Aorta (tissue), 5 donors: Measurements from ENCODE around the gene MSI2. TPM values are rescaled to one million over a fixed set of nuclear protein-coding genes. Genes with fewer than 3 reads are reported as not detected.

ENCODE experiments used
- ATAC-seq: fragments of 200-7000 bp; cut with Tn5 transposase; one replicate; pipeline ENCODE4 v1.9.1; 2022; ENCODE audit warnings: moderate library complexity; ENCODE audit not compliant: low FRiP score
- DNase-seq, 2 donors: peaks; one replicate each; pipeline ENCODE4 v3.0.0-alpha.2; 2020
- H3K27ac ChIP-seq, 2 donors: one replicate each; pipeline ENCODE4 v1.5.1; 2013; ENCODE audit warnings: low read length in 2 of 2, mild to moderate bottlenecking in 2 of 2, moderate library complexity in 2 of 2, control low read depth in 1 of 2, inconsistent platforms in 1 of 2, low read depth in 1 of 2
- H3K27me3 ChIP-seq, 2 donors: one replicate each; pipeline ENCODE4 v1.6.1; 2013; ENCODE audit warnings: control low read depth in 1 of 2, low read length in 1 of 2, mild to moderate bottlenecking in 1 of 2, moderate library complexity in 1 of 2; ENCODE audit not compliant: insufficient read depth in 2 of 2, control insufficient read depth in 1 of 2
- H3K36me3 ChIP-seq, 2 donors: one replicate each; pipeline ENCODE4 v1.6.1; 2013; ENCODE audit warnings: control low read depth in 1 of 2, low read length in 1 of 2, mild to moderate bottlenecking in 1 of 2; ENCODE audit not compliant: insufficient read depth in 2 of 2, control insufficient read depth in 1 of 2
- H3K4me1 ChIP-seq, 2 donors: one replicate each; pipeline ENCODE4 v1.6.1; 2013; ENCODE audit warnings: low read length in 2 of 2, control low read depth in 1 of 2, mild to moderate bottlenecking in 1 of 2, moderate library complexity in 1 of 2; ENCODE audit not compliant: insufficient read depth in 2 of 2, control insufficient read depth in 1 of 2
- H3K4me3 ChIP-seq, 2 donors: one replicate each; pipeline ENCODE4 v1.5.1; 2013; ENCODE audit warnings: low read length in 2 of 2, control low read depth in 1 of 2, mild to moderate bottlenecking in 1 of 2
- H3K9me3 ChIP-seq: one replicate; pipeline ENCODE4 v1.6.1; 2013; ENCODE audit warnings: mild to moderate bottlenecking, low read length; ENCODE audit not compliant: control insufficient read depth
- WGBS, 2 donors: extraction: QIAGEN DNeasy Blood & Tissue Kit; methylation state at CpG; one replicate each; pipeline ENCODE4 v1.1.7; 2013; 5-methylcytosine and 5-hydroxymethylcytosine counted together
- intact Hi-C, 2 donors: fragments of 100-400 bp; cut with DNase I; formaldehyde crosslinking; loops; one replicate each; pipeline versions ENCODE4 v1.14.2 to v1.15.0; 2022
- polyA plus RNA-seq, 2 donors: library from polyadenylated mRNA; stranded (reverse); fragments of 200-250 nt; gene quantifications; one replicate each; pipeline ENCODE4 v1.2.3, GENCODE V29; 2013
- total RNA-seq, 2 donors: library from RNA; stranded (reverse); fragmentation: NEBNext Ultra II Directional; extraction: Animal tissue kit (Norgen Biotek cat#: 25700); gene quantifications; one replicate each; pipeline ENCODE4 v1.2.1, GENCODE V29; 2021
- donor health status: healthy with polysubstance abuse.
- donor health status: Bipolar disorder and iron deficiency.
- donor health status: DM: no; HTN: no; CAD: no.
- donor health status: DM: no; HTN: no; CAD: no.
- donor health status: DM: yes; HTN: yes; CAD: no.

The MSI2 gene
- total and polyA plus RNA-seq, 4 donors, result 9.3 to 48.2 (median 29.1) TPM

DNA sequence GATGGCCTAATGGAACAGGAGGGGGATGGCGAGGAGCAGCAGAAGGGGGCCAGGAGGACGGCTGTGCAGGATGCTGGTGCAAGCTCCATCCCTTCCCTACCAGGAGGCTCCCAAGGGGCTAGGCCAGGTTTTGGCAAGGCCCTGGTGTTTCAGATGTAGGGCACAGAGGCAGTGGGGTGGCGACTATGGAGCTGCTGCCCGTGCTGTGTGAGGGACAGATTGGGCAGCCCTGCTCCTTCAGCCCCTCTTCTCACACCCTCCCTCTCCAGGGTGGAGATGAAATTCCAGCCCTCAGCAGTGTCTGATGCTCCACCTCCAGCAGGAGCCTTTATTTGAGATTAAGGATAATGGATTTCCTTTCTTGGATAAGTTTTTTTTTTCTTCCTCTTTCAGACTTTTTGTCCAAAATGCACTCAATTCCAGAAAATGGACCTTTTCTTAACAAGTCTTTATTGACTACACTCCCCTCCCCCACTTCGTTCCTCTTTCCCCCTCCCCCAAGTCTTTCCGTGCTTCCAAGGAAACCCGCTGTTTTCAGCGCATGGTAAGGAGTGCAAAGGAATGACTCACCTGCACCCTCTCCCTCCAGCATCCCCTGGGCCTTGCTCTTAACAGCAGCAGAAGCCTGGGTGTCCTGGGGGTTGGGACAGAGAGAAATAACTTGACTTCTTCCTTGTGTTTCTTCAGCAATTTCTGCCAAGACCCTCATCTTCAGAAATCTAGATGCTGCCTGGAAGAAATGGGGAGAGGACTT, 393.6 kb downstream of the MSI2 start:
- H3K36me3 ChIP-seq, result no peaks in the 10 kb centered on the region
- no peak overlapping the region for H3K4me3 ChIP-seq
- H3K9me3 ChIP-seq, result no peaks in the 10 kb centered on the region
- no peaks in the 10 kb centered on the region for H3K4me1 ChIP-seq
- DNase-seq (no peak), ATAC-seq (no peak)
- H3K27ac ChIP-seq, result no peak overlapping the region
- H3K27me3 ChIP-seq, result no peaks in the 10 kb centered on the region
- WGBS, 2 donors, result 85% methylated on average over 8 of the region's 8 CpGs
- intact Hi-C loops, result no loop called here

DNA sequence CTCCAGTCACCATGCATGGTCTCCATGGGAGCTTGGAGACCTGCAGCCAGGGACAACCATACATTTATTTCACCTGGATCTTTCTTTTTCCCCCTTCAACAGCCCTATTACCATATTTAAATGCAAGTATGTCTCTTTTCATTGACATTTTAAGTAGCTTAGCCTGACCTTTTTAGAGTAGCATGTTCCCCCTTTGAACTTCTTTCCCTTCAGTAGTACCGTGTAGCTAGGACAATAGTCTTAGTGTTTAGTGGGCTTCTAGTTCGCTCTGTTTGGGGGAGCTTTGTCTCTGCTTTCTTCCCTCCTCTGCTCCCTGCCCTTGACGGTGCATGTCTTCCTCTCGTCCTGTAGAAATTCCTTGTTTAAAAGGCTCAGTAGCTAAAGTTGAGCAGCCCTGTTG, 394.2 kb downstream of the MSI2 start:
- Histone ChIP-seq H3K27me3 (no peaks in the 10 kb centered on the region), H3K9me3 (no peaks in the 10 kb centered on the region), H3K27ac (no peak overlapping the region), H3K4me3 (no peak overlapping the region), H3K36me3 (no peaks in the 10 kb centered on the region), H3K4me1 (no peaks in the 10 kb centered on the region)
- intact Hi-C loops, result no loop called here
- DNase-seq (no peak), ATAC-seq (no peak)
- 91 to 92% methylated on average over 4 of the region's 4 CpGs for WGBS, 2 donors

DNA sequence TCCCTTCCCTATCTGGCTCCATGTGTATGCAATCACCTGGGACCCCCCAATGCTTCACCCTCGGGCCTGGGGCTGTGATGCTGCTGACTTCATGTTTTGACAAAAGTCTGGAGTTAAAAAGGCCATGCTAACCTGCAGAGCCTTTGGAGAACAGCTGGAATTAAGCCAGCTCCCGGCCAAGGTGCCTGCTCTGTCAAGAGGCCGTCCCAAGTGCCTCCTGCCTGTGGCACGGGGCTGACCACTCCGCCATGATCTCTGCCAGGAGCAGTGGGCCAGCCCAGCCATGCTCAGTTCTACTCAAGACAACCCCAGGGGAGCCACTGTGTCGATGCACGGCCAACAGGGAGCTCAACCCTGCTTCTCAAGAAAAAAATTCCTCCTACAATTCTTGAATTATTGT, 395.1 kb downstream of the MSI2 start:
- WGBS, 2 donors, result 86 to 87% methylated on average over 7 of the region's 7 CpGs
- DNase-seq, result no peak
- no peak for ATAC-seq
- intact Hi-C loops, result no loop called here
- H3K27me3 ChIP-seq, result no peaks in the 10 kb centered on the region
- H3K27ac ChIP-seq, result no peak overlapping the region
- no peaks in the 10 kb centered on the region for H3K9me3 ChIP-seq
- no peak overlapping the region for H3K4me3 ChIP-seq
- no peaks in the 10 kb centered on the region for H3K4me1 ChIP-seq
- no peaks in the 10 kb centered on the region for H3K36me3 ChIP-seq

DNA sequence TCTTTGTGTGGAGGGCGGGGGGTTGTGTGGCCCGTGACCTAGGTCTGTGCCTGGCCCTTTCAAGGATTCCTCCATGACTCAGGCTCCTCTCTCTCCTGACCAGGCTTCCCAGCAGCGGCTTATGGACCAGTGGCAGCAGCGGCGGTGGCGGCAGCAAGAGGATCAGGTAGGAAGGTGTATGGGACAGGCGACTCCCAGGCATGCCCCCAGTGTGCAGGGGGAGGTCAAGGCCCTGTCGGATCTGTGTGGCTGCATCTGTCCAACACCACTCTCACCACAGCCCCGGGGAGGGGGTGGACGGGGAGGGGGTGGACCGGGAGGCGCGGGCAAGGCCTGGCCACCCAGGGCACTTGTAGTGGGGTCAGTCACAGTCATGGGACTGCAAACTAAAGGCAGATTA, 395.7 kb downstream of the MSI2 start:
- DNase-seq (no peak), ATAC-seq (no peak)
- intact Hi-C loops, result no loop called here
- Histone ChIP-seq H3K4me1 (no peaks in the 10 kb centered on the region), H3K36me3 (no peaks in the 10 kb centered on the region), H3K4me3 (no peak overlapping the region), H3K9me3 (no peaks in the 10 kb centered on the region), H3K27ac (no peak overlapping the region), H3K27me3 (no peaks in the 10 kb centered on the region)
- WGBS, 2 donors, result 96 to 97% methylated on average over 8 to 13 of the region's 13 CpGs

DNA sequence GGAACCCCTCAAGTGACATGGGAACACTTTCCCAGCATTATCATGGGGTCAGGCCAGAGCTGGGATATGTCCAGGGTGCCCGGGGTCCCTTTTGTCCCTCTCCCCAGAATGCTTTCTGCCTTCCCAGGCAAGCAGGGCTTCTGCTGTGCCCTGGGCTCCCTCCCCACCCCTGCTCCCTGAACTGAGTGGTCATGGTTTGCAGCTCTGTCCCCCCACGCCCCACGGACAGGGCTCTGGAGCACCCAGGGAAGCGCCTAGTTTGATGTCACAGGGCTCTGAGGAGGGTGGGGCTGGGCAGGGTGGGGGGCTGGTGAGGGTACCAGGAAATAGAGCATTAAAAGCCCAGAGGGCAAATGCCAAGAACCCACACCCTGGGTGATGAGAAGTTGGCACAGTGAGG, 396.5 kb downstream of the MSI2 start:
- intact Hi-C loops, result no loop called here

DNA sequence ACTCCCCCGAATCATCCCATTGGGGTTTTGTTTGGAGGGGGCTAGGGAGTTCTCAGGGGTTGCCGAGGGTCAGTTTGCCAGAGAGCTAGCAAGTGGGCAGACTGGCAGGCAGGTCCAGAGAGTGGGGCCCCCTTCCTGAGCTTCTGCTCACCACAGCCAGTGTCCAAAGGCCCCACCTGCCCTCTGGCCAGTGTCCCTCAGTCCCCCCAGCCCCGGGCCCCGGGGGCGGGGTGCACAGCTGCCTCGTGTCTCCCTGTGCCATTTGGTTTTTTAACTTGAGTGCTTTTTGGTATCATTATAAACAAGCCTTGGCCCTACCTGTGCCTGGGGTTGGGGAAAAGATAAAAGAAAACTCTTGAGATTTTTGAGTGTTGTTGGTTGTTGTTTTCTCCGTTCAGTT, 397.0 kb downstream of the MSI2 start:
- no peak overlapping the region for H3K27ac ChIP-seq
- no peaks in the 10 kb centered on the region for H3K27me3 ChIP-seq
- ATAC-seq, result no peak
- DNase-seq, result no peak
- no peaks in the 10 kb centered on the region for H3K4me1 ChIP-seq
- no peaks in the 10 kb centered on the region for H3K36me3 ChIP-seq
- H3K4me3 ChIP-seq, result no peak overlapping the region
- WGBS, 2 donors, result 77 to 79% methylated on average over 7 of the region's 7 CpGs
- no peaks in the 10 kb centered on the region for H3K9me3 ChIP-seq
- intact Hi-C loops, result no loop called here

More for the DNA sequence above, 396.5 kb downstream of the MSI2 start:
- DNase-seq, result no peak
- Histone ChIP-seq H3K27ac (no peak overlapping the region), H3K9me3 (no peaks in the 10 kb centered on the region), H3K27me3 (no peaks in the 10 kb centered on the region), H3K4me3 (no peak overlapping the region), H3K4me1 (no peaks in the 10 kb centered on the region), H3K36me3 (no peaks in the 10 kb centered on the region)
- 68 to 72% methylated on average over 4 of the region's 4 CpGs for WGBS, 2 donors
- no peak for ATAC-seq

DNA sequence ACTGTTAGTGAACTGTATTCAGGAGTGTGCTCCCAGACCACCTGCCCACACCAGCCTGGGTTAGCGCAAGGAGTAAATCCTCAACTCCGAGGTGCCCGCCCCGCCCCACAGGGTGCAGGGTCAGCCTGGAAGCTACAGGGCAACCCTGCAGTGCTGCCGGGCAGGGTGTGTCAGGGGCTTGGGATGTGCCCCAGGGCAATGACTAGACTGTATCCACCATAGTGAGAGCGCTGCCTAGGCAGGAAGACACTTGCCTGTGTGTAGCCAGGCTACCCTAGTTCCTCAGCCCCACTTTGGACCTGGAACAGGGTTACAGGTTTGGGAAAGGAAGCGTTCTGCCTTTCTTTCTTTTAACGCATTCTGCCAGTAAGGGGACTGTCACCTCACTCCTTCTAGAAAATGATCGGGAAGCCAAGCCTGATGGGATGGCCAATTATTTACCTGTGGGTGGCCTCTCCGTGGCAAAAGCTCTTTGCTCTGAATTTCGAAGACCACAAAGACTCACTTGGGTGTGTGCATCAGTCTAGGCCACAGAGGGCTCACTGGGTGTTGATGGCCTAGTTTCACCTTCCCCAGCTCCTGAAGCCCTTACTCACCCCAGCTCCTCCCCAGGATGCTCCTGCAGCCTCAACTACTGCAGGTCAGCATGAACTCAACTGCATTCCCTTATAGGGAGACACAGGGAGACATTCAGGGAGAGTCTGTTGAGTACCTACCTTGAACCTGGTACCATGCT, 397.9 kb downstream of the MSI2 start:
- H3K36me3 ChIP-seq, result no peaks in the 10 kb centered on the region
- no peaks in the 10 kb centered on the region for H3K27me3 ChIP-seq
- H3K4me3 ChIP-seq, result no peak overlapping the region
- H3K27ac ChIP-seq, result no peak overlapping the region
- no peaks in the 10 kb centered on the region for H3K9me3 ChIP-seq
- H3K4me1 ChIP-seq, result no peaks in the 10 kb centered on the region
- WGBS, 2 donors, result 93 to 99% methylated on average over 11 of the region's 11 CpGs
- ATAC-seq (no peak), DNase-seq (no peak)
- intact Hi-C loops, result no loop called here

DNA sequence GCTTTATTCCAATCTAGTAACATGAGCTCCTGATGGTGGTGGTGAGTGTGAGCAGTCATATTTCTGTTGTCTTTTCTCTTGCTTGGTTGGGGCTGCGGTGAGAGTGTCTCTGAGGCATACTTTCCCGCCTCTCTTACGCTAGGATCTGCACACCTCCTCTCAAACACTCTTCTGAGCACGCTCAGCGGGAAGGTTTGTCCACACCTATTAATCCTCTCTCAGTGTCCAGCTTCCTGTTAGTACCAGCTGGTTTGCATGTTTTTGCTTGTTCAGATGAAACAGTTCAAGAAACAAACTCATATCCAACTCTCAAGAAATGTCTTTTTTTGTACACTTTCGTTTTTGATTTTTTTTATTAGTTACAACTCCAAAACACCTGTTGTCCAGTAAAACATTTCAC, 399.2 kb downstream of the MSI2 start:
- Histone ChIP-seq H3K4me3 (no peak overlapping the region), H3K36me3 (no peaks in the 10 kb centered on the region), H3K27ac (no peak overlapping the region), H3K27me3 (no peaks in the 10 kb centered on the region), H3K9me3 (no peaks in the 10 kb centered on the region), H3K4me1 (no peaks in the 10 kb centered on the region)
- intact Hi-C loops, result no loop called here
- DNase-seq, result no peak
- no peak for ATAC-seq
- 96 to 98% methylated on average over 6 of the region's 6 CpGs for WGBS, 2 donors

DNA sequence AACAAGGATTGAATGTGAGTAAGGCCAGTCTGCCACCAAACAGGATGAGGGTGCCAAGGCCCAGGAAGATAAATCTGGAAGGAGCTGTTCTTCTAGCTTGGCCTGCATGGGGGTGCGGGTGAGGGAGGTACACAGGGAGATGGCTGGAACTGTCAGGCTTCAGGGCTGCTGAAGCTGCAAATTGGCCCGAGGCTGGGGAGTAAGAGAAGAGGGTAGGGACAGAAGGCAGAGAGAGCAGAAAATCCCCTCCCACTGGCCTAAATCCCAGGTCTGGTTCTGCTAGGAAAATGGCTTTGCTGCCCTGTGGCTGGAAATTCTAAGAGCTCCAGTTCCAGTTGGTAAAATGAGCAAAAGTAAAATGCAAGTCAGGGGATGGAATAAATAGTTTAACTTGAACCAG, 400.9 kb downstream of the MSI2 start:
- no peaks in the 10 kb centered on the region for H3K27me3 ChIP-seq
- H3K4me3 ChIP-seq, result no peak overlapping the region
- H3K9me3 ChIP-seq, result no peaks in the 10 kb centered on the region
- intact Hi-C loops, result no loop called here
- H3K4me1 ChIP-seq, result no peaks in the 10 kb centered on the region
- no peak for ATAC-seq
- 69 to 75% methylated on average over 2 of the region's 2 CpGs for WGBS, 2 donors
- H3K27ac ChIP-seq, result no peak overlapping the region
- DNase-seq, result no peak
- H3K36me3 ChIP-seq, result no peaks in the 10 kb centered on the region
